ENCODE results near the gene LUZP1.
A peak's percentile ranks its signal among the peaks of the same experiment; 100 is the strongest.
"Not testable (repeated sequence)": the region's sequence is repeated elsewhere in the genome, so short reads cannot be mapped to it uniquely, and the experiment has no call there.

Gene LUZP1

GRCh38 chr1:23168445-23169194, at the start of gene LUZP1:
Gene LUZP1 (minus strand): TSS chr1:23168856.
- DNase-seq (ENCODE audit: low read depth), result peak; percentile 87

GRCh38 chr1:23217421-23218115, 48.9 kb upstream of the LUZP1 start, which contains the start of gene HTR1D:
Gene HTR1D (minus strand): TSS chr1:23217502. CDS start chr1:23194219, 23,283 bp downstream.
- DNase-seq (ENCODE audit: low read depth), result no peak

- no peak for DNase-seq (ENCODE audit: low read depth)
These were observed 48.2 kb upstream of the LUZP1 start for GRCh38 chr1:23216771-23217420.

GRCh38 chr1:23215751-23216449, 47.2 kb upstream of the LUZP1 start:
- DNase-seq (ENCODE audit: low read depth), result no peak

GRCh38 chr1:23215291-23215690, 46.6 kb upstream of the LUZP1 start:
- DNase-seq (ENCODE audit: low read depth), result no peak

- DNase-seq (ENCODE audit: low read depth), result no peak
These were observed 46.0 kb upstream of the LUZP1 start for GRCh38 chr1:23214640-23215039.

- DNase-seq (ENCODE audit: low read depth), result no peak
These were observed 43.3 kb upstream of the LUZP1 start for GRCh38 chr1:23211955-23212354.

GRCh38 chr1:23210963-23211362, 42.3 kb upstream of the LUZP1 start:
- no peak for DNase-seq (ENCODE audit: low read depth)

- no peak for DNase-seq (ENCODE audit: low read depth)
These were observed 41.7 kb upstream of the LUZP1 start for GRCh38 chr1:23210351-23210785.

- no peak for DNase-seq (ENCODE audit: low read depth)
These were observed 41.1 kb upstream of the LUZP1 start for GRCh38 chr1:23209770-23210169.

- DNase-seq (ENCODE audit: low read depth), result no peak
These were observed 39.9 kb upstream of the LUZP1 start for GRCh38 chr1:23208527-23208926.

- not testable (repeated sequence) for DNase-seq (ENCODE audit: low read depth)
These were observed 39.1 kb upstream of the LUZP1 start for GRCh38 chr1:23207733-23208132.

- no peak for DNase-seq (ENCODE audit: low read depth)
These were observed 33.6 kb upstream of the LUZP1 start for GRCh38 chr1:23202263-23202749.

- no peak for DNase-seq (ENCODE audit: low read depth)
These were observed 32.2 kb upstream of the LUZP1 start for GRCh38 chr1:23200883-23201282.

- no peak for DNase-seq (ENCODE audit: low read depth)
These were observed 29.7 kb upstream of the LUZP1 start for GRCh38 chr1:23198373-23198772.

- no peak for DNase-seq (ENCODE audit: low read depth)
These were observed 28.1 kb upstream of the LUZP1 start for GRCh38 chr1:23196627-23197328.

GRCh38 chr1:23194119-23194984, 25.7 kb upstream of the LUZP1 start:
- no peak for DNase-seq (ENCODE audit: low read depth)

GRCh38 chr1:23193391-23194118, 24.9 kb upstream of the LUZP1 start:
- no peak for DNase-seq (ENCODE audit: low read depth)

- DNase-seq (ENCODE audit: low read depth), result no peak
These were observed 22.5 kb upstream of the LUZP1 start for GRCh38 chr1:23191199-23191598.
